Activated CD8-positive, alpha-beta memory T cell treated with anti-CD3 and anti-CD28 coated beads, Interleukin-2, amount 50 U/mL, for 1 hour (primary cell): ENCODE data around the gene TRIM71.
"Not testable (repeated sequence)": the region's sequence is repeated elsewhere in the genome, so short reads cannot be mapped to it uniquely, and the experiment has no call there.

Experiments used
- DNase-seq: peaks from one replicate; pipeline ENCODE4 v3.0.0-alpha.2; 2020; ENCODE audit errors: extremely low read depth

Gene TRIM71

GRCh38 chr3:32842987-32843386, 25.2 kb downstream of the TRIM71 start:
- no peak for DNase-seq

- no peak for DNase-seq
These were observed 25.9 kb downstream of the TRIM71 start for GRCh38 chr3:32843510-32844321.

GRCh38 chr3:32844322-32844654, 26.5 kb downstream of the TRIM71 start:
- DNase-seq: no peak

GRCh38 chr3:32844914-32845313, 27.1 kb downstream of the TRIM71 start:
- no peak for DNase-seq

- not testable (repeated sequence) for DNase-seq
These were observed 27.7 kb downstream of the TRIM71 start for GRCh38 chr3:32845546-32845945.

- DNase-seq: not testable (repeated sequence)
These were observed 29.2 kb downstream of the TRIM71 start for GRCh38 chr3:32847045-32847444.

- DNase-seq: no peak
These were observed 29.7 kb downstream of the TRIM71 start for GRCh38 chr3:32847528-32847927.

GRCh38 chr3:32848215-32848614, 30.4 kb downstream of the TRIM71 start:
- no peak for DNase-seq

GRCh38 chr3:32849046-32849445, 31.2 kb downstream of the TRIM71 start:
- no peak for DNase-seq

GRCh38 chr3:32850226-32850625, 32.4 kb downstream of the TRIM71 start:
- no peak for DNase-seq

- no peak for DNase-seq
These were observed 32.8 kb downstream of the TRIM71 start for GRCh38 chr3:32850636-32851035.

- DNase-seq: no peak
These were observed 34.3 kb downstream of the TRIM71 start for GRCh38 chr3:32852146-32852545.

GRCh38 chr3:32855350-32855953, 37.7 kb downstream of the TRIM71 start:
- no peak for DNase-seq

- DNase-seq: no peak
These were observed 38.6 kb downstream of the TRIM71 start for GRCh38 chr3:32856355-32856889.

GRCh38 chr3:32856901-32857507, 39.2 kb downstream of the TRIM71 start:
- no peak for DNase-seq

GRCh38 chr3:32857921-32858320, 40.1 kb downstream of the TRIM71 start:
- DNase-seq: no peak

- no peak for DNase-seq
These were observed 41.9 kb downstream of the TRIM71 start for GRCh38 chr3:32859604-32860237.

- DNase-seq: no peak
These were observed 42.7 kb downstream of the TRIM71 start for GRCh38 chr3:32860499-32860898.

- DNase-seq: no peak
These were observed 43.9 kb downstream of the TRIM71 start for GRCh38 chr3:32861681-32862080.

GRCh38 chr3:32862247-32862935, 44.6 kb downstream of the TRIM71 start:
- no peak for DNase-seq

GRCh38 chr3:32862936-32863487, 45.2 kb downstream of the TRIM71 start:
- no peak for DNase-seq
